NT2/D1 (cell line): ENCODE results near the gene FEM1B.

Source experiments
- DNase-seq: peaks from one replicate; pipeline ENCODE4 v3.0.0-alpha.2; 2011; ENCODE audit warnings: low read depth, low spot score
- H3K27me3 ChIP-seq: 2 replicates; pipeline ENCODE4 v1.6.0; 2011; ENCODE audit warnings: mild to moderate bottlenecking; ENCODE audit not compliant: insufficient read length, insufficient read depth
- H3K36me3 ChIP-seq: 2 replicates; pipeline ENCODE4 v1.6.1; 2011; ENCODE audit warnings: mild to moderate bottlenecking, low read length, mixed read lengths; ENCODE audit not compliant: insufficient read depth, insufficient read length
- H3K4me1 ChIP-seq: 2 replicates; pipeline ENCODE4 v1.5.1; 2011; ENCODE audit not compliant: insufficient read depth, insufficient read length
- H3K4me3 ChIP-seq: 2 replicates; pipeline ENCODE4 v1.5.1; 2011; ENCODE audit warnings: low read depth; ENCODE audit not compliant: insufficient read length
- H3K9ac ChIP-seq: 2 replicates; pipeline ENCODE4 v1.6.0; 2011; ENCODE audit warnings: low read depth; ENCODE audit not compliant: insufficient read length
- H3K9me3 ChIP-seq: 2 replicates; pipeline ENCODE4 v1.5.1; 2011; ENCODE audit warnings: mild to moderate bottlenecking, low read length; ENCODE audit not compliant: insufficient read depth
- SUZ12 ChIP-seq: IDR thresholded peaks from 2 replicates; pipeline ENCODE4 v1.6.1; 2011; ENCODE audit not compliant: insufficient read length, insufficient read depth; ENCODE audit errors: extremely low read depth
- YY1 ChIP-seq: IDR thresholded peaks from 2 replicates; pipeline ENCODE4 v1.6.1; 2011; ENCODE audit not compliant: insufficient read length, insufficient read depth
- ZNF274 ChIP-seq: IDR thresholded peaks from 2 replicates; pipeline ENCODE4 v1.6.1; 2011; ENCODE audit warnings: mild to moderate bottlenecking, low read depth, low read length

The FEM1B gene

GRCh38 chr15:68289057-68289456 lies 11.5 kb downstream of the FEM1B start:
- no peak for TF ChIP-seq YY1
- no peak for TF ChIP-seq SUZ12
- no peak for TF ChIP-seq ZNF274
- H3K36me3 ChIP-seq, result peaks cover 53% of the 10 kb centered on the region

GRCh38 chr15:68289621-68290352 lies 12.2 kb downstream of the FEM1B start:
- Histone ChIP-seq H3K27me3 (no peaks in the 10 kb centered on the region), H3K4me3 (no peak overlapping the region), H3K4me1 (no peaks in the 10 kb centered on the region), H3K36me3 (peaks cover 48% of the 10 kb centered on the region), H3K9ac (no peak overlapping the region), H3K9me3 (no peaks in the 10 kb centered on the region)
- no peak for TF ChIP-seq ZNF274
- no peak for TF ChIP-seq YY1
- no peak for TF ChIP-seq SUZ12
- DNase-seq, result no peak

More at GRCh38 chr15:68289057-68289456, 11.5 kb downstream of the FEM1B start:
- Histone ChIP-seq H3K4me1 (no peaks in the 10 kb centered on the region), H3K9me3 (no peaks in the 10 kb centered on the region), H3K4me3 (no peak overlapping the region), H3K9ac (no peak overlapping the region), H3K27me3 (no peaks in the 10 kb centered on the region)
- no peak for DNase-seq

GRCh38 chr15:68290715-68291114 lies 13.2 kb downstream of the FEM1B start:
- DNase-seq, result no peak

GRCh38 chr15:68292157-68292781 lies 14.7 kb downstream of the FEM1B start:
- no peak for DNase-seq
- Histone ChIP-seq H3K9me3 (no peaks in the 10 kb centered on the region), H3K4me1 (no peaks in the 10 kb centered on the region), H3K36me3 (peaks cover 41% of the 10 kb centered on the region), H3K4me3 (no peak overlapping the region), H3K9ac (no peak overlapping the region), H3K27me3 (no peaks in the 10 kb centered on the region)
- TF ChIP-seq SUZ12 (no peak), YY1 (no peak), ZNF274 (no peak)

More at GRCh38 chr15:68290715-68291114, 13.2 kb downstream of the FEM1B start:
- no peak for TF ChIP-seq ZNF274
- TF ChIP-seq SUZ12, result no peak
- no peak for TF ChIP-seq YY1
- Histone ChIP-seq H3K27me3 (no peaks in the 10 kb centered on the region), H3K9ac (no peak overlapping the region), H3K36me3 (peaks cover 47% of the 10 kb centered on the region), H3K9me3 (no peaks in the 10 kb centered on the region), H3K4me3 (no peak overlapping the region), H3K4me1 (no peaks in the 10 kb centered on the region)

- Histone ChIP-seq H3K36me3 (peaks cover 46% of the 10 kb centered on the region), H3K4me1 (no peaks in the 10 kb centered on the region), H3K9ac (no peak overlapping the region), H3K4me3 (no peak overlapping the region), H3K9me3 (no peaks in the 10 kb centered on the region), H3K27me3 (no peaks in the 10 kb centered on the region)
- TF ChIP-seq YY1 (no peak), ZNF274 (no peak), SUZ12 (no peak)
- DNase-seq, result no peak
Measured at GRCh38 chr15:68292967-68293366, 15.4 kb downstream of the FEM1B start.

- Histone ChIP-seq H3K9ac (no peak overlapping the region), H3K36me3 (peaks cover 33% of the 10 kb centered on the region), H3K4me3 (no peak overlapping the region), H3K4me1 (no peaks in the 10 kb centered on the region), H3K9me3 (no peaks in the 10 kb centered on the region), H3K27me3 (no peaks in the 10 kb centered on the region)
- no peak for DNase-seq
- no peak for TF ChIP-seq YY1
Measured at GRCh38 chr15:68295014-68295805, 17.7 kb downstream of the FEM1B start.

GRCh38 chr15:68298336-68298735 lies 20.8 kb downstream of the FEM1B start:
- Histone ChIP-seq H3K27me3 (no peaks in the 10 kb centered on the region), H3K9me3 (no peaks in the 10 kb centered on the region), H3K4me3 (no peak overlapping the region), H3K9ac (no peak overlapping the region), H3K4me1 (no peaks in the 10 kb centered on the region), H3K36me3 (peaks cover 28% of the 10 kb centered on the region)
- no peak for TF ChIP-seq SUZ12
- TF ChIP-seq ZNF274, result no peak
- TF ChIP-seq YY1, result no peak
- no peak for DNase-seq
